HCT116 (cell line): Measurements from ENCODE around the gene HLA-DRA. TPM values are rescaled to one million over a fixed set of nuclear protein-coding genes. Genes with fewer than 3 reads are reported as not detected.
A peak's percentile ranks its signal among the peaks of the same experiment; 100 is the strongest.

Experiments used
- ATAC-seq: fragments of 200-7000 bp; cut with Tn5 transposase; 2 replicates; pipeline ENCODE4 v1.9.1; 2020; ENCODE audit warnings: mild to moderate bottlenecking, moderate library complexity
- BruUV-seq: library from RNA; stranded (reverse); fragments of 400-500 nt; replicated peaks from 2 replicates; lab custom pipeline; 2021; lab: Mats Ljungman, UMichigan
- CTCF ChIA-PET: fragments of 300-600 bp; sonication (Branson Sonifier 250); formaldehyde crosslinking; loops from one replicate; lab custom pipeline; 2021; ENCODE audit warnings: antibody characterized with exemption; lab: Charles Lee
- POLR2A ChIA-PET: fragments of 300-600, 350-600 bp; sonication (Branson Sonifier 250); formaldehyde crosslinking; loops from one replicate; lab custom pipeline; 2021; ENCODE audit warnings: antibody characterized with exemption; lab: Charles Lee
- RAD21 ChIA-PET, 2 experiments: fragments of 300-600 bp; sonication (Branson Sonifier 250); formaldehyde crosslinking; loops; one replicate each; lab custom pipeline; 2023; ENCODE audit warnings: low total read pairs in 2 of 2; ENCODE audit not compliant: uncharacterized antibody in 2 of 2, unreplicated experiment in 2 of 2, low non-redundant PET in 1 of 2; lab: Charles Lee
- DNase-seq: peaks from one replicate; pipeline ENCODE4 v3.0.0-alpha.2; 2010; ENCODE audit warnings: low read depth, low spot score
- H2AFZ ChIP-seq: fragments of 200-600 bp; shearing (Covaris generic), sonication (generic); 2 replicates; pipeline ENCODE4 v1.6.1; 2017; ENCODE audit warnings: low read depth, mixed run types, mixed read lengths, antibody characterized with exemption, low read length; ENCODE audit not compliant: poor library complexity, severe bottlenecking
- H3K27ac ChIP-seq: 2 replicates; pipeline ENCODE4 v1.5.1; 2012; ENCODE audit warnings: low read depth, low read length
- H3K27me3 ChIP-seq: fragments of 200-600 bp; sonication (generic); 2 replicates; pipeline ENCODE4 v1.6.1; 2016; ENCODE audit warnings: mixed run types, low read length, mixed read lengths; ENCODE audit not compliant: insufficient read depth
- H3K36me3 ChIP-seq, 2 experiments: fragments of 200-500 bp in 1 of 2; fragments of 200-600 bp in 1 of 2; sonication (Bioruptor generic) in 1 of 2; sonication (generic) in 1 of 2; 2 replicates each; pipeline versions ENCODE4 v1.5.1 to v1.6.1; 2014 to 2016; ENCODE audit warnings: low read length in 2 of 2, inconsistent platforms in 1 of 2, mixed read lengths in 1 of 2, mixed run types in 1 of 2; ENCODE audit not compliant: insufficient read depth in 2 of 2, control insufficient read depth in 1 of 2
- H3K4me1 ChIP-seq, 2 experiments: fragments of 200-600 bp in 1 of 2; sonication (generic) in 1 of 2; 2 replicates each; pipeline versions ENCODE4 v1.5.1 to v1.6.1; 2012 to 2017; ENCODE audit warnings: low read length in 2 of 2, inconsistent platforms in 1 of 2, mild to moderate bottlenecking in 1 of 2, mixed read lengths in 1 of 2, mixed run types in 1 of 2, moderate library complexity in 1 of 2; ENCODE audit not compliant: insufficient read depth in 2 of 2, control insufficient read depth in 1 of 2
- H3K4me2 ChIP-seq: fragments of 200-600 bp; sonication (generic); 2 replicates; pipeline ENCODE4 v1.6.1; 2017; ENCODE audit warnings: mixed run types, low read length, mixed read lengths
- H3K4me3 ChIP-seq, 2 experiments: fragments of 200-600 bp in 1 of 2; sonication (generic) in 1 of 2; replicated peaks in 1 of 2; 2 replicates each; pipeline ENCODE4 v1.5.1; 2011 to 2016; ENCODE audit warnings: low read length in 2 of 2, control low read depth in 1 of 2, low read depth in 1 of 2, mild to moderate bottlenecking in 1 of 2, mixed read lengths in 1 of 2, mixed run types in 1 of 2
- H3K79me2 ChIP-seq: fragments of 200-600 bp; sonication (generic); 2 replicates; pipeline ENCODE4 v1.6.1; 2017; ENCODE audit warnings: mild to moderate bottlenecking, mixed run types, low read length, moderate library complexity, mixed read lengths; ENCODE audit not compliant: insufficient read depth
- H3K9ac ChIP-seq: fragments of 200-600 bp; sonication (generic); 2 replicates; pipeline ENCODE4 v1.6.1; 2016; ENCODE audit warnings: low read length, mixed read lengths
- H3K9me2 ChIP-seq: fragments of 200-600 bp; sonication (generic), shearing (Covaris generic); 2 replicates; pipeline ENCODE4 v1.6.1; 2017; ENCODE audit warnings: mixed run types, mild to moderate bottlenecking, moderate library complexity; ENCODE audit not compliant: insufficient read depth
- H3K9me3 ChIP-seq, 2 experiments: fragments of 200-500 bp in 1 of 2; fragments of 200-600 bp in 1 of 2; sonication (Bioruptor generic) in 1 of 2; sonication (generic) in 1 of 2; 2 replicates each; pipeline ENCODE4 v1.6.1; 2014 to 2017; ENCODE audit warnings: low read length in 2 of 2, mixed read lengths in 2 of 2, inconsistent platforms in 1 of 2, low read depth in 1 of 2, mild to moderate bottlenecking in 1 of 2, mixed run types in 1 of 2, moderate library complexity in 1 of 2; ENCODE audit not compliant: control insufficient read depth in 1 of 2, insufficient read depth in 1 of 2
- H4K20me1 ChIP-seq: fragments of 200-600 bp; sonication (generic), shearing (Covaris generic); 2 replicates; pipeline ENCODE4 v1.6.1; 2017; ENCODE audit warnings: mixed run types, mild to moderate bottlenecking, moderate library complexity; ENCODE audit not compliant: insufficient read depth
- CEBPB ChIP-seq: IDR thresholded peaks from 2 replicates; pipeline ENCODE4 v1.6.1; 2012; ENCODE audit warnings: low read depth
- CTCF ChIP-seq, 3 experiments: fragments of 200-600 bp in 1 of 3; sonication (generic) in 1 of 3; IDR thresholded peaks in 2 of 3; conservative IDR thresholded peaks in 1 of 3; 2 replicates each; pipeline ENCODE4 v1.5.1; 2012 to 2017; ENCODE audit warnings: low read depth in 2 of 3, low read length in 2 of 3, antibody characterized with exemption in 1 of 3, borderline replicate concordance in 1 of 3, control low read depth in 1 of 3, mild to moderate bottlenecking in 1 of 3, mixed read lengths in 1 of 3, mixed run types in 1 of 3, moderate library complexity in 1 of 3; ENCODE audit not compliant: insufficient read depth in 1 of 3
- EGR1 ChIP-seq: IDR thresholded peaks from 2 replicates; pipeline ENCODE4 v1.6.1; 2012; ENCODE audit warnings: low read depth
- EZH2 ChIP-seq: fragments of 200-600 bp; sonication (generic); IDR thresholded peaks from 2 replicates; pipeline ENCODE4 v1.6.1; 2017; ENCODE audit warnings: antibody characterized with exemption, mixed run types
- JUND ChIP-seq: IDR thresholded peaks from 2 replicates; pipeline ENCODE4 v1.6.1; 2012
- MAX ChIP-seq: IDR thresholded peaks from 2 replicates; pipeline ENCODE4 v1.6.1; 2012
- RAD21 ChIP-seq: IDR thresholded peaks from 2 replicates; pipeline ENCODE4 v1.6.1; 2012; ENCODE audit warnings: low read depth, mild to moderate bottlenecking
- TCF7L2 ChIP-seq: IDR thresholded peaks from 2 replicates; pipeline ENCODE4 v1.7.0; 2011; ENCODE audit warnings: borderline replicate concordance, inconsistent platforms; ENCODE audit not compliant: insufficient read depth, insufficient read length; ENCODE audit errors: extremely low read depth
- YY1 ChIP-seq: IDR thresholded peaks from 2 replicates; pipeline ENCODE4 v1.6.1; 2011; ENCODE audit warnings: low read length, low read depth, moderate library complexity, mild to moderate bottlenecking; ENCODE audit not compliant: insufficient replicate concordance; ENCODE audit errors: extremely low read depth
- ZNF274 ChIP-seq: fragments of 200-500 bp; sonication (Bioruptor generic); IDR thresholded peaks from 2 replicates; pipeline ENCODE4 v1.6.1; 2014; ENCODE audit warnings: mild to moderate bottlenecking, low read depth, low read length, inconsistent platforms
- intact Hi-C: fragments of 100-400 bp; cut with micrococcal nuclease; formaldehyde crosslinking; loops from 2 replicates; pipeline ENCODE4 v1.10.0; 2022
- total RNA-seq: library from RNA; stranded (reverse); gene quantifications from one replicate; pipeline ENCODE4 v1.2.1, GENCODE V29; 2021; ENCODE audit not compliant: unreplicated experiment

Gene HLA-DRA
- total RNA-seq, 1 experiment from 2014 or later: 4.7 TPM

DNA sequence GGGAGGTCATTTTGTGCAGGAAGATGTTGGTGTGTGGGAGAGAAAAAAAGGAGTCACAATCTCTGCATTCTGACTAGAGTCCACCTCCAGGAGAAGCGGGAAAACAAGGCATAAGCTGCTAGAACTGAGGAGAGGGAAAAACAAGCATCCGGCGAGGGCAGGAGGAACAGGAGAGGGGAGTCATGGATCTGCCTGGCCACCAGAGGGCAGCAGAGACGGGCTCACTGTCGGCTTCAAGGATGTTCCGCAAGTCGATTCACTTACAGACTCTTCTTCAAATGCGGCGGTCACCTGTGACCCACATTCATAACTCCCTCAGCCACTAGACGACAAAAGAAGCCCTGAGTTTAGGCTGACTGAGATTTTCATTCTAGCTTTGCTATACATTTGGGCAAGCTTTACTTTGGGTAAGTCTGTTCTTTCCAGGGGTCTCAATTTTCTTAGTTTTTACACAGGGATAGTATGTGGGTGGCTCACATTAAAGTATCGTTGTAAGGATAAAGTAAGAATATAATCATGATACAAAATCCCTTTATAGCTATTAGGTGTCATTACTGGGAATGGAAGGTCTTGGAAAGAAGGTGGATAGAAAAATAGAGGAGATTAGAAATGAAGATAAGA lies 26.1 kb upstream of the HLA-DRA start:
- TF ChIP-seq EZH2 (no peak), TCF7L2 (peak; percentile 45), CTCF (IDR thresholded peaks at IDR 0.05 in 2 of 3, conservative IDR thresholded peaks at IDR 0.05 in 1 of 3; ENCODE audit: borderline replicate concordance in 1 of 3, insufficient read depth in 1 of 3, low read depth in 2 of 3, low read length in 2 of 3) (peak; percentile 73 to 91 (median 88)), ZNF274 (no peak), CEBPB (no peak), YY1 (no peak), JUND (no peak), EGR1 (no peak), RAD21 (peak; percentile 89), MAX (no peak)
- H4K20me1 ChIP-seq: no peaks in the 10 kb centered on the region
- POLR2A ChIA-PET: interaction anchor here (0.5 kb wide), 1 partner anchor 464 kb away, joined by 3 read pairs; no protein-coding TSS in a partner anchor
- no peak overlapping the region for H3K9ac ChIP-seq
- no peaks in the 10 kb centered on the region for H3K9me2 ChIP-seq
- peak overlapping the region; percentile 60 for H3K4me2 ChIP-seq
- intact Hi-C loops: loop anchor here (2.0 kb wide), 1 partner anchor 455 kb away; no protein-coding TSS in a partner anchor
- H3K4me1 ChIP-seq: peaks cover 0 to 12% of the 10 kb centered on the region in 2 experiments; a peak in 2 of 4 replicates
- CTCF ChIA-PET: interaction anchor here (0.6 to 3.9 kb wide), 19 partner anchors 9 to 455 kb away, joined by 3 to 33 read pairs (median 5); partner anchors contain the start of gene TAP2
- DNase-seq (peak; percentile 69), ATAC-seq (peak; percentile 85)
- RAD21 ChIA-PET: interaction anchor here in 1 of 2 experiments (0.8 to 2.0 kb wide), 3 partner anchors 326 to 455 kb away, joined by 3 to 4 read pairs (median 4); no protein-coding TSS in a partner anchor
- no TSS peak for BruUV-seq
- no peaks in the 10 kb centered on the region for H3K27me3 ChIP-seq
- H3K9me3 ChIP-seq: no peaks in the 10 kb centered on the region
- no peaks in the 10 kb centered on the region for H3K79me2 ChIP-seq
- no peak overlapping the region for H3K27ac ChIP-seq
- H2AFZ ChIP-seq: peak overlapping the region; percentile 95
- no peak overlapping the region; a peak in 1 of 4 replicates for H3K4me3 ChIP-seq
- no peaks in the 10 kb centered on the region for H3K36me3 ChIP-seq
